ENCODE measurements around the gene PDE3B. TPM values are rescaled to one million over a fixed set of nuclear protein-coding genes. Genes with fewer than 3 reads are reported as not detected.

PDE3B gene
- total RNA-seq, 1 experiment from 2014 or later = 6.7 TPM

GRCh38 chr11:14746857-14747395 is 103.3 kb downstream of the PDE3B start:
- CTCF ChIA-PET = no interaction called here
- H3K4me2 ChIP-seq (ENCODE audit: low read length) = no peak overlapping the region
- H3K27me3 ChIP-seq (ENCODE audit: insufficient read depth, low read length) = no peaks in the 10 kb centered on the region
- POLR2A ChIA-PET = no interaction called here
- no peaks in the 10 kb centered on the region for H4K20me1 ChIP-seq (ENCODE audit: insufficient read depth)
- H3K4me3 ChIP-seq (replicated peaks in 1 of 2; ENCODE audit: low read depth in 1 of 2, low read length in 2 of 2) = no peak overlapping the region
- intact Hi-C loops (cut with micrococcal nuclease) = no loop called here
- H3K4me1 ChIP-seq (ENCODE audit: control insufficient read depth in 1 of 2, insufficient read depth in 2 of 2, low read length in 2 of 2) = no peaks in the 10 kb centered on the region
- BruUV-seq (replicated peaks) = no TSS peak
- ATAC-seq (no peak), DNase-seq (ENCODE audit: low read depth, low spot score) (no peak)
- no peak overlapping the region for H3K9ac ChIP-seq (ENCODE audit: low read length)
- H3K36me3 ChIP-seq (ENCODE audit: control insufficient read depth in 1 of 2, insufficient read depth in 2 of 2, low read length in 2 of 2) = no peaks in the 10 kb centered on the region
- H3K27ac ChIP-seq (ENCODE audit: low read depth, low read length) = no peak overlapping the region
- H3K9me3 ChIP-seq (ENCODE audit: control insufficient read depth in 1 of 2, insufficient read depth in 1 of 2, low read depth in 1 of 2, low read length in 2 of 2) = no peaks in the 10 kb centered on the region
- RAD21 ChIA-PET (ENCODE audit: low non-redundant PET in 1 of 2, low total read pairs in 2 of 2, uncharacterized antibody in 2 of 2, unreplicated experiment in 2 of 2) = no interaction called here
- H3K9me2 ChIP-seq (ENCODE audit: insufficient read depth) = no peaks in the 10 kb centered on the region
- H2AFZ ChIP-seq (ENCODE audit: low read depth, low read length, poor library complexity, severe bottlenecking) = no peak overlapping the region
- no peaks in the 10 kb centered on the region for H3K79me2 ChIP-seq (ENCODE audit: insufficient read depth, low read length)
- TF ChIP-seq RAD21 (IDR thresholded peaks at IDR 0.05; ENCODE audit: low read depth) (no peak), POLR2AphosphoS5 (IDR thresholded peaks at IDR 0.05; ENCODE audit: low read depth, low read length) (no peak), ATF3 (IDR thresholded peaks at IDR 0.05) (no peak), CEBPB (IDR thresholded peaks at IDR 0.05; ENCODE audit: low read depth) (no peak), FOSL1 (IDR thresholded peaks at IDR 0.05; ENCODE audit: low read depth) (no peak), EZH2phosphoT487 (IDR thresholded peaks at IDR 0.05; ENCODE audit: borderline replicate concordance) (no peak), JUND (IDR thresholded peaks at IDR 0.05) (no peak)

- DNase-seq (ENCODE audit: low read depth, low spot score) (no peak), ATAC-seq (no peak)
- Histone ChIP-seq H3K9me3 (ENCODE audit: control insufficient read depth in 1 of 2, insufficient read depth in 1 of 2, low read depth in 1 of 2, low read length in 2 of 2) (no peaks in the 10 kb centered on the region), H3K27ac (ENCODE audit: low read depth, low read length) (no peak overlapping the region), H3K9me2 (ENCODE audit: insufficient read depth) (no peaks in the 10 kb centered on the region), H3K27me3 (ENCODE audit: insufficient read depth, low read length) (no peaks in the 10 kb centered on the region), H3K4me1 (ENCODE audit: control insufficient read depth in 1 of 2, insufficient read depth in 2 of 2, low read length in 2 of 2) (no peaks in the 10 kb centered on the region), H4K20me1 (ENCODE audit: insufficient read depth) (no peaks in the 10 kb centered on the region), H3K4me2 (ENCODE audit: low read length) (no peak overlapping the region), H3K9ac (ENCODE audit: low read length) (no peak overlapping the region), H3K4me3 (replicated peaks in 1 of 2; ENCODE audit: low read depth in 1 of 2, low read length in 2 of 2) (no peak overlapping the region), H2AFZ (ENCODE audit: low read depth, low read length, poor library complexity, severe bottlenecking) (no peak overlapping the region), H3K79me2 (ENCODE audit: insufficient read depth, low read length) (no peaks in the 10 kb centered on the region), H3K36me3 (ENCODE audit: control insufficient read depth in 1 of 2, insufficient read depth in 2 of 2, low read length in 2 of 2) (no peaks in the 10 kb centered on the region)
- BruUV-seq (replicated peaks) = no TSS peak
- TF ChIP-seq EZH2phosphoT487 (IDR thresholded peaks at IDR 0.05; ENCODE audit: borderline replicate concordance) (no peak), RAD21 (IDR thresholded peaks at IDR 0.05; ENCODE audit: low read depth) (no peak), TCF7L2 (IDR thresholded peaks at IDR 0.05; ENCODE audit: borderline replicate concordance, extremely low read depth, insufficient read depth, insufficient read length) (no peak), SRF (IDR thresholded peaks at IDR 0.05; ENCODE audit: low read depth) (no peak), MAX (IDR thresholded peaks at IDR 0.05) (no peak)
- ChIA-PET POLR2A (no interaction called here), RAD21 (ENCODE audit: low non-redundant PET in 1 of 2, low total read pairs in 2 of 2, uncharacterized antibody in 2 of 2, unreplicated experiment in 2 of 2) (no interaction called here), CTCF (no interaction called here)
- intact Hi-C loops (cut with micrococcal nuclease) = no loop called here
Measured at GRCh38 chr11:14748090-14748489, 104.5 kb downstream of the PDE3B start.
